Upper lobe of right lung (tissue), 1 donor: Measurements from ENCODE around the gene XYLT1. TPM values are rescaled to one million over a fixed set of nuclear protein-coding genes. Genes with fewer than 3 reads are reported as not detected.
A peak's percentile ranks its signal among the peaks of the same experiment; 100 is the strongest.

Source experiments
- ATAC-seq: fragments of 200-7000 bp; cut with Tn5 transposase; one replicate; pipeline ENCODE4 v1.9.1; 2020; ENCODE audit warnings: mild to moderate bottlenecking, moderate library complexity
- DNase-seq: peaks from one replicate; pipeline ENCODE4 v3.0.0-alpha.2; 2020
- H3K27ac ChIP-seq: fragments of 200-600 bp; one replicate; pipeline ENCODE4 v1.8.0; 2022
- H3K27me3 ChIP-seq: fragments of 200-600 bp; one replicate; pipeline ENCODE4 v1.8.0; 2022; ENCODE audit warnings: mild to moderate bottlenecking
- H3K36me3 ChIP-seq: fragments of 200-600 bp; one replicate; pipeline ENCODE4 v1.8.0; 2022
- H3K4me1 ChIP-seq: fragments of 200-600 bp; one replicate; pipeline ENCODE4 v1.8.0; 2022
- H3K4me3 ChIP-seq: fragments of 200-600 bp; one replicate; pipeline ENCODE4 v1.8.0; 2022; ENCODE audit warnings: mild to moderate bottlenecking
- H3K9me3 ChIP-seq: fragments of 200-600 bp; one replicate; pipeline ENCODE4 v1.8.0; 2022
- intact Hi-C: fragments of 100-400 bp; cut with DNase I; formaldehyde crosslinking; loops from one replicate; pipeline ENCODE4 v1.11.0; 2022
- total RNA-seq: library from RNA; stranded (reverse); fragmentation: NEBNext Ultra II Directional; extraction: Animal tissue kit (Norgen Biotek cat#: 25700); gene quantifications from one replicate; pipeline ENCODE4 v1.2.1, GENCODE V29; 2021
- TF ChIP-seq, protein P1 (sequence below): fragments of 200-600 bp; IDR thresholded peaks from one replicate; pipeline ENCODE4 v1.8.0; 2022; ENCODE audit warnings: antibody characterized with exemption
- donor health status: DM: no; HTN: yes; CAD: no; lungs with severe emphysema.

XYLT1 gene
- total RNA-seq, 1 donor from 2014 or later, result 12.1 TPM

DNA sequence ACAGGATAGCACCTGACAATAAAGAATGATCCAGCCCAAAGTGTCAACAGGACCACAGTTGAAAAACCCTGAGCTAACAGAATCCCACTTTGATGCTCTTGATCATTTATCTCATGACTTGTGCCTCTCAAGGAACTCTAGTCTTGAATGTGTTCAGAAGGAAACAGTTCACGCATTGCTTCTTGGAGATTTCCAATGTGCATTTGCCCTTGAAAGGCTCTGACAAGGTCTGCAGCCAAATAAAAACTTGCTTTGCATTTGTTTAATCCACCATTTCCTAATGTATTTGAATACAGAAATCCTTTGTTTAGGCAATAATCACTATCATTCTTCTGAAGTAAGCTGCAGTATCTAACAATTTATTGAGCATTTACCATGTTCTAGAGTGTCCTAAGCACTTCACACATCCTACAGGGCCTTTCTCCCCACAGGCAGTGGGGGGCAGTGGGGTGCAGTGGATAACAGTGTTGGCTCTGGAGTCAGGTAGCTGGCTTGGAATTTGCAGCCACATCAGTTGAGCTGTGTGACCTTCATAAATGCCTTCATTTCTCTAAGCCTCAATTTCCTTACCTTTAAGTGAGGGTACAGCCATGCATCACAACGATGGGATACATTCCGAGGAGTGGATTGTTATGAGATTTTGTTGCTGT, 239.7 kb downstream of the XYLT1 start:
- Histone ChIP-seq H3K36me3 (no peaks in the 10 kb centered on the region), H3K4me1 (no peaks in the 10 kb centered on the region), H3K27me3 (no peaks in the 10 kb centered on the region), H3K9me3 (no peaks in the 10 kb centered on the region), H3K4me3 (no peak overlapping the region), H3K27ac (no peak overlapping the region)
- intact Hi-C loops, result no loop called here
- no peak for ATAC-seq
- no peak for DNase-seq
- TF ChIP-seq, protein P1, sequence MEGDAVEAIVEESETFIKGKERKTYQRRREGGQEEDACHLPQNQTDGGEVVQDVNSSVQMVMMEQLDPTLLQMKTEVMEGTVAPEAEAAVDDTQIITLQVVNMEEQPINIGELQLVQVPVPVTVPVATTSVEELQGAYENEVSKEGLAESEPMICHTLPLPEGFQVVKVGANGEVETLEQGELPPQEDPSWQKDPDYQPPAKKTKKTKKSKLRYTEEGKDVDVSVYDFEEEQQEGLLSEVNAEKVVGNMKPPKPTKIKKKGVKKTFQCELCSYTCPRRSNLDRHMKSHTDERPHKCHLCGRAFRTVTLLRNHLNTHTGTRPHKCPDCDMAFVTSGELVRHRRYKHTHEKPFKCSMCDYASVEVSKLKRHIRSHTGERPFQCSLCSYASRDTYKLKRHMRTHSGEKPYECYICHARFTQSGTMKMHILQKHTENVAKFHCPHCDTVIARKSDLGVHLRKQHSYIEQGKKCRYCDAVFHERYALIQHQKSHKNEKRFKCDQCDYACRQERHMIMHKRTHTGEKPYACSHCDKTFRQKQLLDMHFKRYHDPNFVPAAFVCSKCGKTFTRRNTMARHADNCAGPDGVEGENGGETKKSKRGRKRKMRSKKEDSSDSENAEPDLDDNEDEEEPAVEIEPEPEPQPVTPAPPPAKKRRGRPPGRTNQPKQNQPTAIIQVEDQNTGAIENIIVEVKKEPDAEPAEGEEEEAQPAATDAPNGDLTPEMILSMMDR, result peak; percentile 6

DNA sequence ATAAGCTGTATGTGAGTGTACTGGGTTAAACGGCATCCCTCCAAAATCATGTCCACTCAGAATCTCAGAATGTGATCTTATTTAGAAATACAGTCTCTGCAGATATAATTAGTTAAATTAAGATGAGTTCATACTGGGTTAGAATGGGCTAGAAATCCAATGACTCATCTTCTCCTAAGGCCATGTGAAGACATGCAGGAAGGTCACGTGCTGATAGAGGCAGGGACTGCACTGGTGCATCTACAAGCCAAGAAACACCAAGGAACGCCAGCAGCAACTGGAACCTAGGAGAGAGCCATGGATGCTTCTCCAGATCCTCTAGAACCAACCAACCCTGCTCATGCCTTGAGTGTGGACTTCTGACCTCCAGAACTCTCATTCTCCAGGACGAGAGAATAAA, 241.0 kb downstream of the XYLT1 start:
- Histone ChIP-seq H3K9me3 (no peaks in the 10 kb centered on the region), H3K36me3 (no peaks in the 10 kb centered on the region), H3K4me3 (no peak overlapping the region), H3K4me1 (peaks cover 5% of the 10 kb centered on the region), H3K27ac (no peak overlapping the region), H3K27me3 (no peaks in the 10 kb centered on the region)
- TF ChIP-seq, protein P1, result no peak
- intact Hi-C loops, result no loop called here
- DNase-seq, result no peak
- ATAC-seq, result no peak

DNA sequence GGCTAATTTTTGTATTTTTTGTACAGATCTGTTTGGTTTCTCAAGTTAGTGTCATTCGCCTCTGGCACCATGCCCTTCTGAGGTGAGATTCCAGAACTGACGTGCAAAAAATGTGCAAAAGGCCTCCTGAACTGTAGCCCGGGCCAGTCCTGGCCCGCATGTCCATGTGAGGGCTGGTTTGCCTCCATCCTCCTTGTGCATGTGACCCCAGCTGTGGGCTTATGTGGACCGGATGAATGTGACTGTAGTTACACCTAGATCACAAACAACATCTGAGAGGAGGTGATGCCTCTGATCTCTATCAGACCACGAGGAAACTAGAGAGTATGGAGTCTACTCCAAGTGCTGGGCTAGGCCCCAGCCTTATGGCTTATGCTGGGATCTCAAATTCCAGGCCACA, 241.6 kb downstream of the XYLT1 start:
- H3K27ac ChIP-seq, result no peak overlapping the region
- peaks cover 11% of the 10 kb centered on the region for H3K4me1 ChIP-seq
- H3K4me3 ChIP-seq, result no peak overlapping the region
- ATAC-seq (no peak), DNase-seq (no peak)
- H3K27me3 ChIP-seq, result no peaks in the 10 kb centered on the region
- H3K9me3 ChIP-seq, result no peaks in the 10 kb centered on the region
- TF ChIP-seq, protein P1, result no peak
- intact Hi-C loops, result no loop called here
- no peaks in the 10 kb centered on the region for H3K36me3 ChIP-seq

DNA sequence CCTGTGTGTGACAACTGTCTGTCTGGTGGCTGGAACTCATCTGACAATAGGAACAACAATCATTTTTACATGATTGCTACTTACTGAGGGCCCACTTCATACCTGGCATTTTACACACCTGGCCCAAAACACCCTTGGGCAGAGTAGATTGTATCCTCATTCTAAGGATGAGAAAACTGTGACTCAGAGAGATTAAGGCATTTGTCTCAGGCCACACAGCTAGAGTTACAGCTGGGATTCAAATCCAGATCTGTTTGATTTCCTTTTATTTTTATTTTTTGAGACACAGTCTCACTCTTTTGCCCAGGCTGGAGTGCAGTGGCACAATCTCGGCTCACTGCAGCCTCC, 242.1 kb downstream of the XYLT1 start:
- DNase-seq (no peak), ATAC-seq (no peak)
- no peaks in the 10 kb centered on the region for H3K36me3 ChIP-seq
- TF ChIP-seq, protein P1, result no peak
- H3K4me3 ChIP-seq, result no peak overlapping the region
- no peaks in the 10 kb centered on the region for H3K9me3 ChIP-seq
- H3K4me1 ChIP-seq, result peaks cover 16% of the 10 kb centered on the region
- intact Hi-C loops, result no loop called here
- H3K27ac ChIP-seq, result no peak overlapping the region
- no peaks in the 10 kb centered on the region for H3K27me3 ChIP-seq

DNA sequence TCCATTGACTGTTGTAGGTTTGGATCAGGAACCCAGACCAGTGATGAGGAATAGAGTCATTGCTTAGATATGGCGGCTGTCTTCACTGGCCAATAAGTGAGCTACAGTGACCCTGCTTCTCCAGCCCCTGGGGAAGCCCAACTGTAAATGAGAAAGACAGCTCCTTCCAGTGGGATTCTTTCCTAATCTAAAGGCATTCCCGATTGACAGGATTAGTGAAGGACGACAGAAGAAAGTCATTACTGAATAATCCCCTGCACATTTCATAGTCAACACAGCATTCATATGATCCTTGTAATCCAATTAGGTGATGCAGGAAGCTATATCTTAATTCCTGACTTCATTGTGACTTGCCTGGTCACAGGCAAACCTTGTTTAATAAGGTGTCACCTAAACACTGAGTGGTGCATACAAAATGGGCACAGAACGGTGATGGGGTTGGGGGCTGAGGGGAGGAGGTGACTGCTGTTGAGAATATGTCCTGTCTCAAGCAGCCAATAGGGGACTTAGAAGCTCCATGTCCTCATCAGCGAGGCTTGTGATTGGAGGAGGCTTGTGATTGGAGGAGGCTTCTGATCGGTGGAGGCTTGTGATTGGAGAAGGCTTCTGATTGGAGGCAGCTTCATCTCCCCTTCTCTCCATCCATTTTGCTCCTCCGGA, 242.6 kb downstream of the XYLT1 start:
- ATAC-seq (no peak), DNase-seq (no peak)
- H3K36me3 ChIP-seq, result no peaks in the 10 kb centered on the region
- H3K4me1 ChIP-seq, result peaks cover 21% of the 10 kb centered on the region
- TF ChIP-seq, protein P1, result no peak
- no peaks in the 10 kb centered on the region for H3K9me3 ChIP-seq
- H3K27ac ChIP-seq, result no peak overlapping the region
- no peak overlapping the region for H3K4me3 ChIP-seq
- H3K27me3 ChIP-seq, result no peaks in the 10 kb centered on the region
- intact Hi-C loops, result no loop called here
